GM13977 (cell line): ENCODE data around the gene SAMD3.

ENCODE experiments used
- DNase-seq: peaks from one replicate; pipeline ENCODE4 v3.0.0; 2012; ENCODE audit warnings: low spot score
- in situ Hi-C: fragments of 300-500 bp; cut with MboI; formaldehyde crosslinking; loops from one replicate; pipeline ENCODE4 v1.12.0; 2022; ENCODE audit warnings: low sequenced_read_pairs, low pct_unique_long_range_greater_than_20kb, mixed read lengths, inconsistent platforms; ENCODE audit not compliant: unreplicated experiment
- TF ChIP-seq, protein P1 (sequence below): IDR thresholded peaks from 2 replicates; pipeline ENCODE4 v1.5.1; 2012; ENCODE audit warnings: mild to moderate bottlenecking, control low read depth; ENCODE audit not compliant: insufficient read depth; ENCODE audit errors: extremely low read depth, missing control alignments

Gene SAMD3

DNA sequence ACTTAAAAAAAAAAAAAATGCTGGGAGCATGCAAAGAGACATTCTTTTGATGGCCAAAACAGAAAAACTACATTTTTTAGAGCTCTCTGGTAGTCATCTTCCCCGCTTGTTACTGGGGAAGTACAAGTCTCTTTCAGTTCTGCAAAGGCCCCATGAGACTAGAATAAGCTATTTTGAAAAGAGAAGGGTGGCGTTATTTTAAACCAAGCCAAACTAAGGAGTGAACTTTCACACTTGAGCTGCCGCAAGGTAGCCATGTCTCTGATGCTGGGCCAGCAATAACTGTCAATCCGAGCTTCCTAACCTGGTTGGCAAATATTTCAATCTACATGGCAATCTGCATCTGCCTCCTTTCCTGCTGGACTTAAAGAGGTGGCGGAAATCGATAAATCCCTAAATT lies 107.7 kb downstream of the SAMD3 start:
- in situ Hi-C loops: no loop called here
- TF ChIP-seq, protein P1, sequence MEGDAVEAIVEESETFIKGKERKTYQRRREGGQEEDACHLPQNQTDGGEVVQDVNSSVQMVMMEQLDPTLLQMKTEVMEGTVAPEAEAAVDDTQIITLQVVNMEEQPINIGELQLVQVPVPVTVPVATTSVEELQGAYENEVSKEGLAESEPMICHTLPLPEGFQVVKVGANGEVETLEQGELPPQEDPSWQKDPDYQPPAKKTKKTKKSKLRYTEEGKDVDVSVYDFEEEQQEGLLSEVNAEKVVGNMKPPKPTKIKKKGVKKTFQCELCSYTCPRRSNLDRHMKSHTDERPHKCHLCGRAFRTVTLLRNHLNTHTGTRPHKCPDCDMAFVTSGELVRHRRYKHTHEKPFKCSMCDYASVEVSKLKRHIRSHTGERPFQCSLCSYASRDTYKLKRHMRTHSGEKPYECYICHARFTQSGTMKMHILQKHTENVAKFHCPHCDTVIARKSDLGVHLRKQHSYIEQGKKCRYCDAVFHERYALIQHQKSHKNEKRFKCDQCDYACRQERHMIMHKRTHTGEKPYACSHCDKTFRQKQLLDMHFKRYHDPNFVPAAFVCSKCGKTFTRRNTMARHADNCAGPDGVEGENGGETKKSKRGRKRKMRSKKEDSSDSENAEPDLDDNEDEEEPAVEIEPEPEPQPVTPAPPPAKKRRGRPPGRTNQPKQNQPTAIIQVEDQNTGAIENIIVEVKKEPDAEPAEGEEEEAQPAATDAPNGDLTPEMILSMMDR: no peak
- DNase-seq: peak; percentile 53

DNA sequence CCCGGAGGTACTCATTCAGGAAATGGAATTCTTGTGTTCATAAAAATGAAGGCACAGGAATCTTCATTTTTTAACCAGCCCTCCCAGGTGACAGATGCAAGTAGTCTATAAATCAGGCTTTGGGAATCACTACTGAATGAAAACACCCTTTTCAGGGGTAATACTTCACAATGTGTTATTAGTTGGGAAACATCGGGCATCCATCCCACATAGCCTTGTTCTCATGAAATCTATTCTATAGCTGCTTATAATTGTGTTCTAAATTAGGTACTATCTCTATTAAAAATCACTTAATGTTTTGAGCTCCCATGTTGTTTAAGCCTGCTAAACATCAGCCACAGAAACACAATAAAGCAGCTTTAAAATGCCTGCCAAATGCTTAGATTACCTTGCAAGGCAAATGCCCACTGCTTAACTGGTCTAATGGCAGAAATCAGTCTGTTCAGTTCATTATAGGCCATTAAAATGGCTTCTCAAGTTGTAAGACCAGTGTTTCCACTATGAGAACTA lies 109.5 kb downstream of the SAMD3 start:
- no peak for DNase-seq
- in situ Hi-C loops: no loop called here
- TF ChIP-seq, protein P1: no peak

DNA sequence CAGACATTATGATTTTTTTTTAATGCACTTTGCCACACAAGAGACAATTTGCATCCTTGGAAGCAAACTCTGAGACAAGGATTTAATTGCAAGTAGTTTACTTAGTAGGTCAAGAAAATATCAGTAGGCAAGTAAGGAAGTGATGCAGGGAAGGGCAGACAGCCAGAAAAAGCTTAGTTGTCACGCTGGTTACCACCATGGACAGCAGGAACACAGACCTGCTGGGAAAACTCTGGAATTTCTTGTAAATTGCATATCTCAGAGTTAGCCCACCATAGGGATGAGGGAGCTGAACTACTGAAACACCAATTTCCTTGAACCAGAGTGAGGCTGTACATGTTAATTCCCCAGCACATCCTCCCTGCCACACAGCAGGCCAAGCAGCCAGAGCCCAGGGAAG lies 111.7 kb downstream of the SAMD3 start:
- TF ChIP-seq, protein P1: no peak
- in situ Hi-C loops: no loop called here
- no peak for DNase-seq

DNA sequence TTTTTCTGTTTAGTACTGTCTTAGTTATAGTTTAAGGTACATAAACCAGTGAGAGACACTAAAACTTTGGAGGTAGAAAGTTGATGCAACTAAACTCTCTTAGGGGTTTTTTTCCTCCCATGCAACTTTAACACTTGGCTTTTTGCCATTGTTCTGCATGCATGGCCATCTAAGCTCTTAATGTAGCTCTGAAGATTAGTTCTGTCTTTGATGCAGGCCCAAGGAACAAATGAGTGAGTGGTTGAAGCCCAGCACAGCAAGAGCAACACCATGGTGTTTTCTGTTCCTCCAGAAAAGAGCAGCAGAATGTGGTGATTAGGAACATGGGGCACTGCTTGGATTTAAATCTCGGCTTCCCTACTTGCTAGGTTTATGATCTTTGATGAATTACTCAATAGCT lies 115.0 kb downstream of the SAMD3 start:
- in situ Hi-C loops: no loop called here
- TF ChIP-seq, protein P1: no peak
- no peak for DNase-seq

DNA sequence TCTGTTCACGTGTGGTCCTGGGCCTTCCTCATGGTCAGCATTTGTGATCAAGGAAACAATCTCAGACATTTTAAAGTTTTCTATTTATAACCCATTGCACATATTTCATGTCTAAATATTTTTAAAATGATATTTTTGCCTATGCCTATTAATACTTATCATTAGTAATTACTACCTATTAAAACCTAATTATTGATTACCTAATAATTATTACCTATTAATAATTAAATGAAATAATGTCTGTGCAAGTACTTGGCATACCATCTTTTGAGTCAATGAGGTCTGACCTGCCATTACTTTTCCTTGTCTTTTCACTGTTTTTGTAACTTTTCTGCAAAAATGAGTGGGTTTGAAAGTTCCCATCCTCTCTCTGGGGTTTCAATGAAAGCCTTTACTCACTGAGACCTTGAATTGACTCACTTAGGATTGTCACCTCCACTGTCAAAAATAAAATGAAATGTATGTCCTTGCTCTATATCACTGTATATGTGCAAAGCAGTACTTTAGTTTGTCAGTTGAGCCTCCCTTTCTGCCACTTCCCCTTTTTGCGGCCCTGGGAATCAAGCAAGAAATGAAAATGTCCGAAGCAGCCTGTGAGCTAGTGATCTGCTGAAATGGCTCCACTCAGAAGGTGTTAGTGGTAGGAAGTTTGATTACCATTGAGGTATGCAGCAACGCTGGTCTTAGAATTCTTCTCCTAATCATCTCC lies 116.6 kb downstream of the SAMD3 start:
- DNase-seq: no peak
- TF ChIP-seq, protein P1: no peak
- in situ Hi-C loops: no loop called here

DNA sequence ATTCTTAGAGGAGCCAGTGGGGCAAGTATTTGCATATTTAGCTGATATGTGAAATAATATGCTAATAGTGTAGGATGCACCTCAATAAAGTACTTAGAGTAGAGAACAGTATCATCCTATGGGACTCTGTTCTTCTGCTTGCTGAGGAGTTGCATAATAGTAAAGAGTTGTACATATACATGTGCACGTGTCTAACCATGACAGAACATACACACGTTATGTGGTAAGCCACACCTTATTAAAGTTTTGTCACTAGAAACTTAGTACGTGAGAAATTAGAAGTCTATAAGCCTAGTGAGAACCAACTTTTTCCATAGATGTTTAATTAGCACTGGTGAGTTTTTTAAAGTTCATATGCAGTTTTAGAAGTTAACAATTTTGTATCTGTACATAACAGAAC lies 123.6 kb downstream of the SAMD3 start:
- TF ChIP-seq, protein P1: no peak
- no peak for DNase-seq
- in situ Hi-C loops: no loop called here
